ENCODE results near the gene MN1. TPM values are rescaled to one million over a fixed set of nuclear protein-coding genes. Genes with fewer than 3 reads are reported as not detected.

MN1 gene
- total and polyA plus RNA-seq, 2 of the 8 experiments (the other 6 are each of a cell fraction or from before 2014, with no cell fraction given) = 3.1 to 4.9 TPM

- no peak for TF ChIP-seq CHD7 (IDR thresholded peaks at IDR 0.05; ENCODE audit: insufficient replicate concordance, low read length)
- no peak for TF ChIP-seq BACH1 (IDR thresholded peaks at IDR 0.05; ENCODE audit: low read length)
- no peak for TF ChIP-seq CHD1 (IDR thresholded peaks at IDR 0.05; ENCODE audit: low read depth, low read length)
- TF ChIP-seq RXRA (IDR thresholded peaks at IDR 0.05; ENCODE audit: insufficient read depth, low read depth, low read length) = no peak
- TF ChIP-seq POLR2A (IDR thresholded peaks at IDR 0.05; ENCODE audit: control extremely low read depth in 1 of 2, low read depth in 2 of 2, low read length in 2 of 2) = no peak
- no peak for TF ChIP-seq EP300 (IDR thresholded peaks at IDR 0.05; ENCODE audit: borderline replicate concordance in 1 of 2, low read depth in 2 of 2, low read length in 2 of 2)
- no peak for TF ChIP-seq POU5F1 (IDR thresholded peaks at IDR 0.05; ENCODE audit: low read depth, low read length)
- TF ChIP-seq ASH2L (IDR thresholded peaks at IDR 0.05; ENCODE audit: low read length) = no peak
- no peak for TF ChIP-seq SIX5 (IDR thresholded peaks at IDR 0.05; ENCODE audit: low read depth, low read length)
- no peak for TF ChIP-seq SIN3A (conservative IDR thresholded peaks at IDR 0.05 in 1 of 2, IDR thresholded peaks at IDR 0.05 in 1 of 2; ENCODE audit: low read depth in 1 of 2, low read length in 2 of 2)
- TF ChIP-seq HDAC6 (IDR thresholded peaks at IDR 0.05; ENCODE audit: low read depth, low read length) = no peak
Measured at GRCh38 chr22:27752771-27753170, 48.8 kb downstream of the MN1 start (continued).
